Stimulated activated CD8-positive, alpha-beta memory T cell treated with anti-CD3 and anti-CD28 coated beads, Interleukin-12 subunit alpha, Interleukin-12 subunit beta, amount 100 ng/mL, for 1 hour (primary cell): Measurements from ENCODE around the gene PRAMEF1.
"Not testable (repeated sequence)": the region's sequence is repeated elsewhere in the genome, so short reads cannot be mapped to it uniquely, and the experiment has no call there.

ENCODE experiments used
- DNase-seq: peaks from one replicate; pipeline ENCODE4 v3.0.0-alpha.2; 2020; ENCODE audit warnings: low read depth

The PRAMEF1 gene

GRCh38 chr1:12791097-12791496 lies at the start of gene PRAMEF1:
Gene PRAMEF1, plus strand, starts transcription at chr1:12791397. Its CDS starts 1,831 bp downstream, at chr1:12793228.
- DNase-seq, result not testable (repeated sequence)

- no peak for DNase-seq
Observed at GRCh38 chr1:12741946-12742345, 49.3 kb upstream of the PRAMEF1 start.

GRCh38 chr1:12745126-12745991 lies 45.8 kb upstream of the PRAMEF1 start:
- DNase-seq, result no peak

- DNase-seq, result no peak
Observed at GRCh38 chr1:12745992-12746323, 45.2 kb upstream of the PRAMEF1 start, which contains the start of gene CFAP107. Gene CFAP107, plus strand, starts transcription at chr1:12746200. Its CDS starts 231 bp downstream, at chr1:12746431.

GRCh38 chr1:12748778-12749355 lies 42.3 kb upstream of the PRAMEF1 start:
- DNase-seq, result no peak

- no peak for DNase-seq
Observed at GRCh38 chr1:12754738-12755137, 36.5 kb upstream of the PRAMEF1 start.

- DNase-seq, result no peak
Observed at GRCh38 chr1:12756273-12756672, 34.9 kb upstream of the PRAMEF1 start.

- DNase-seq, result no peak
Observed at GRCh38 chr1:12756768-12757413, 34.3 kb upstream of the PRAMEF1 start.

- no peak for DNase-seq
Observed at GRCh38 chr1:12757836-12758235, 33.4 kb upstream of the PRAMEF1 start.

- DNase-seq, result no peak
Observed at GRCh38 chr1:12760256-12760795, 30.9 kb upstream of the PRAMEF1 start.

- DNase-seq, result no peak
Observed at GRCh38 chr1:12761781-12762180, 29.4 kb upstream of the PRAMEF1 start.

- DNase-seq, result no peak
Observed at GRCh38 chr1:12762766-12763165, 28.4 kb upstream of the PRAMEF1 start.

GRCh38 chr1:12763479-12763878 lies 27.7 kb upstream of the PRAMEF1 start:
- no peak for DNase-seq

GRCh38 chr1:12764016-12764415 lies 27.2 kb upstream of the PRAMEF1 start:
- DNase-seq, result no peak

- no peak for DNase-seq
Observed at GRCh38 chr1:12769031-12769430, 22.2 kb upstream of the PRAMEF1 start.

GRCh38 chr1:12769976-12770505 lies 21.2 kb upstream of the PRAMEF1 start:
- no peak for DNase-seq

- DNase-seq, result no peak
Observed at GRCh38 chr1:12770620-12771019, 20.6 kb upstream of the PRAMEF1 start.

GRCh38 chr1:12771186-12771585 lies 20.0 kb upstream of the PRAMEF1 start:
- no peak for DNase-seq

GRCh38 chr1:12772520-12772919 lies 18.7 kb upstream of the PRAMEF1 start:
- no peak for DNase-seq

GRCh38 chr1:12773438-12773837 lies 17.8 kb upstream of the PRAMEF1 start, which contains the start of gene PRAMEF12:
Gene PRAMEF12, plus strand, starts transcription at chr1:12773738. Its CDS starts 1,130 bp downstream, at chr1:12774868.
- DNase-seq, result no peak

- no peak for DNase-seq
Observed at GRCh38 chr1:12774801-12775345, 16.3 kb upstream of the PRAMEF1 start.

GRCh38 chr1:12775443-12775842 lies 15.8 kb upstream of the PRAMEF1 start:
- DNase-seq, result no peak
